SK-N-SH (cell line): ENCODE results near the gene FYN. TPM values are rescaled to one million over a fixed set of nuclear protein-coding genes. Genes with fewer than 3 reads are reported as not detected.
A peak's percentile ranks its signal among the peaks of the same experiment; 100 is the strongest.

Experiments
- CTCF ChIA-PET: fragments of 300-600, 350-600 bp; formaldehyde crosslinking; extraction: SDS; loops from one replicate; lab custom pipeline; 2021; lab: Yijun Ruan, JAX
- POLR2A ChIA-PET: fragments of 350-600 bp; sonication (Branson Sonifier 250); formaldehyde crosslinking; extraction: SDS; loops from one replicate; lab custom pipeline; 2020; ENCODE audit warnings: antibody characterized with exemption, inconsistent platforms; lab: Yijun Ruan, JAX
- DNase-seq: peaks from one replicate; pipeline ENCODE4 v3.0.0; 2012
- H2AFZ ChIP-seq: fragments of 200-600 bp; sonication (generic); 2 replicates; pipeline ENCODE4 v1.8.1; 2016; ENCODE audit warnings: antibody characterized with exemption, mild to moderate bottlenecking, low read depth
- H3F3A ChIP-seq: fragments of 200-600 bp; sonication (generic); replicated peaks from 2 replicates; pipeline ENCODE3; 2016; ENCODE audit warnings: antibody characterized with exemption, mild to moderate bottlenecking; ENCODE audit not compliant: insufficient read depth
- H3K27ac ChIP-seq, 2 experiments: fragments of 200-500 bp in 1 of 2; fragments of 200-600 bp in 1 of 2; sonication (Bioruptor generic) in 1 of 2; sonication (generic), shearing (Covaris generic) in 1 of 2; 2 replicates each; pipeline versions ENCODE4 v1.5.1 to v1.6.1; 2014 to 2016; ENCODE audit warnings: low read depth in 2 of 2, inconsistent platforms in 1 of 2, low read length in 1 of 2, mild to moderate bottlenecking in 1 of 2, mixed read lengths in 1 of 2
- H3K27me3 ChIP-seq: fragments of 200-600 bp; sonication (generic), shearing (Covaris generic); 2 replicates; pipeline ENCODE4 v1.6.1; 2016; ENCODE audit warnings: mixed run types; ENCODE audit not compliant: insufficient read depth
- H3K36me3 ChIP-seq, 2 experiments: fragments of 200-500 bp in 1 of 2; fragments of 200-600 bp in 1 of 2; sonication (Bioruptor generic) in 1 of 2; sonication (generic) in 1 of 2; replicated peaks in 1 of 2; 2 replicates each; pipeline versions ENCODE3 to v1.5.1; 2014 to 2016; ENCODE audit warnings: low read length in 1 of 2, mild to moderate bottlenecking in 1 of 2; ENCODE audit not compliant: insufficient read depth in 2 of 2, control insufficient read depth in 1 of 2
- H3K4me1 ChIP-seq, 2 experiments: fragments of 200-500 bp in 1 of 2; fragments of 200-600 bp in 1 of 2; sonication (Bioruptor generic) in 1 of 2; sonication (generic), shearing (Covaris generic) in 1 of 2; 2 replicates each; pipeline versions ENCODE4 v1.5.1 to v1.6.1; 2014 to 2016; ENCODE audit warnings: low read depth in 1 of 2, low read length in 1 of 2, mixed run types in 1 of 2; ENCODE audit not compliant: insufficient read depth in 2 of 2, control insufficient read depth in 1 of 2
- H3K4me2 ChIP-seq: fragments of 200-600 bp; sonication (generic), shearing (Covaris generic); 2 replicates; pipeline ENCODE4 v1.6.1; 2017; ENCODE audit warnings: mixed run types
- H3K4me3 ChIP-seq, 2 experiments: fragments of 200-500 bp in 1 of 2; fragments of 200-600 bp in 1 of 2; sonication (Bioruptor generic) in 1 of 2; sonication (generic), shearing (Covaris generic) in 1 of 2; 2 replicates each; pipeline versions ENCODE4 v1.5.1 to v1.8.1; 2014 to 2016; ENCODE audit warnings: low read depth in 2 of 2, inconsistent platforms in 1 of 2, low read length in 1 of 2, mild to moderate bottlenecking in 1 of 2, mixed read lengths in 1 of 2, moderate library complexity in 1 of 2
- H3K79me2 ChIP-seq: fragments of 200-600 bp; sonication (generic); 2 replicates; pipeline ENCODE4 v1.8.1; 2017; ENCODE audit warnings: mild to moderate bottlenecking; ENCODE audit not compliant: insufficient read depth
- H3K9ac ChIP-seq: fragments of 200-600 bp; sonication (generic); 2 replicates; pipeline ENCODE4 v1.6.1; 2017; ENCODE audit warnings: mixed run types
- H3K9me2 ChIP-seq: fragments of 200-600 bp; sonication (generic); 2 replicates; pipeline ENCODE4 v1.6.1; 2017; ENCODE audit warnings: mixed run types
- H3K9me3 ChIP-seq: fragments of 200-600 bp; sonication (generic); 2 replicates; pipeline ENCODE4 v1.6.1; 2017; ENCODE audit warnings: mixed run types, mild to moderate bottlenecking, moderate library complexity
- H4K20me1 ChIP-seq: fragments of 200-600 bp; sonication (generic); 2 replicates; pipeline ENCODE4 v1.6.1; 2017; ENCODE audit warnings: mild to moderate bottlenecking, mixed run types; ENCODE audit not compliant: insufficient read depth
- CHD2 ChIP-seq: fragments of 150-350 bp; IDR thresholded peaks from 2 replicates; pipeline ENCODE4 v1.6.1; 2018; ENCODE audit warnings: low read length; ENCODE audit not compliant: partially characterized antibody
- EP300 ChIP-seq, 2 experiments: IDR thresholded peaks; 2 replicates each; pipeline versions ENCODE4 v1.4.0 to v1.6.1; 2012; ENCODE audit warnings: borderline replicate concordance in 1 of 2, low read depth in 1 of 2, low read length in 1 of 2
- EZH2phosphoT487 ChIP-seq: fragments of 200-600 bp; sonication (generic); IDR thresholded peaks from 2 replicates; pipeline ENCODE4 v1.6.1; 2017; ENCODE audit warnings: low read depth, mixed run types, mild to moderate bottlenecking, antibody characterized with exemption, moderate library complexity, borderline replicate concordance
- FOXM1 ChIP-seq: IDR thresholded peaks from 2 replicates; pipeline ENCODE4 v1.4.0; 2012; ENCODE audit warnings: low read depth, mild to moderate bottlenecking
- GABPA ChIP-seq: IDR thresholded peaks from 2 replicates; pipeline ENCODE4 v1.4.0; 2012; ENCODE audit warnings: low read depth, mild to moderate bottlenecking
- GATA2 ChIP-seq: sonication (generic); formaldehyde crosslinking; IDR thresholded peaks from 2 replicates; pipeline ENCODE4 v1.5.0; 2020; ENCODE audit warnings: mild to moderate bottlenecking, missing genetic modification reagents
- MXI1 ChIP-seq: IDR thresholded peaks from 2 replicates; pipeline ENCODE4 v1.6.1; 2012; ENCODE audit warnings: mild to moderate bottlenecking, low read depth, low read length, improper control_type of control experiment
- NRF1 ChIP-seq: IDR thresholded peaks from 2 replicates; pipeline ENCODE4 v1.6.1; 2012; ENCODE audit warnings: low read depth, mild to moderate bottlenecking, low read length
- SMC3 ChIP-seq: IDR thresholded peaks from 2 replicates; pipeline ENCODE4 v1.6.1; 2012; ENCODE audit warnings: low read depth, low read length, improper control_type of control experiment
- TAF1 ChIP-seq: IDR thresholded peaks from 2 replicates; pipeline ENCODE4 v1.6.1; 2012; ENCODE audit warnings: low read depth, mild to moderate bottlenecking, low read length, moderate library complexity, borderline replicate concordance
- TEAD4 ChIP-seq: IDR thresholded peaks from 2 replicates; pipeline ENCODE4 v1.4.0; 2012; ENCODE audit warnings: mild to moderate bottlenecking, borderline replicate concordance; ENCODE audit not compliant: insufficient read depth
- YY1 ChIP-seq: IDR thresholded peaks from 2 replicates; pipeline ENCODE4 v1.4.0; 2012; ENCODE audit warnings: low read depth, mild to moderate bottlenecking
- WGBS: methylation state at CpG from one replicate; pipeline ENCODE4 v1.1.6; 2017; ENCODE audit warnings: low lambda C conversion rate; 5-methylcytosine and 5-hydroxymethylcytosine counted together
- polyA plus RNA-seq, 3 experiments: library from polyadenylated mRNA; depleted of rRNA; stranded (reverse); fragments of >200 nt; gene quantifications; 2 replicates each; pipeline ENCODE4 v1.2.3, GENCODE V29; 2012
- TF ChIP-seq, protein P1 (sequence below): fragments of 150-350 bp; IDR thresholded peaks from 2 replicates; pipeline ENCODE4 v1.6.1; 2017; ENCODE audit warnings: antibody characterized with exemption, low read length, low read depth, borderline replicate concordance
- TF ChIP-seq, protein P2 (sequence below): IDR thresholded peaks from 2 replicates; pipeline ENCODE4; 2012
- TF ChIP-seq, protein P3 (sequence below): fragments of 150-350 bp; IDR thresholded peaks from 2 replicates; pipeline ENCODE4 v1.6.1; 2016; ENCODE audit warnings: mild to moderate bottlenecking, low read depth, low read length

The FYN gene
- polyA plus RNA-seq, 1 of the 3 experiments (the other 2 are of a cell fraction) = 31.0 TPM

DNA sequence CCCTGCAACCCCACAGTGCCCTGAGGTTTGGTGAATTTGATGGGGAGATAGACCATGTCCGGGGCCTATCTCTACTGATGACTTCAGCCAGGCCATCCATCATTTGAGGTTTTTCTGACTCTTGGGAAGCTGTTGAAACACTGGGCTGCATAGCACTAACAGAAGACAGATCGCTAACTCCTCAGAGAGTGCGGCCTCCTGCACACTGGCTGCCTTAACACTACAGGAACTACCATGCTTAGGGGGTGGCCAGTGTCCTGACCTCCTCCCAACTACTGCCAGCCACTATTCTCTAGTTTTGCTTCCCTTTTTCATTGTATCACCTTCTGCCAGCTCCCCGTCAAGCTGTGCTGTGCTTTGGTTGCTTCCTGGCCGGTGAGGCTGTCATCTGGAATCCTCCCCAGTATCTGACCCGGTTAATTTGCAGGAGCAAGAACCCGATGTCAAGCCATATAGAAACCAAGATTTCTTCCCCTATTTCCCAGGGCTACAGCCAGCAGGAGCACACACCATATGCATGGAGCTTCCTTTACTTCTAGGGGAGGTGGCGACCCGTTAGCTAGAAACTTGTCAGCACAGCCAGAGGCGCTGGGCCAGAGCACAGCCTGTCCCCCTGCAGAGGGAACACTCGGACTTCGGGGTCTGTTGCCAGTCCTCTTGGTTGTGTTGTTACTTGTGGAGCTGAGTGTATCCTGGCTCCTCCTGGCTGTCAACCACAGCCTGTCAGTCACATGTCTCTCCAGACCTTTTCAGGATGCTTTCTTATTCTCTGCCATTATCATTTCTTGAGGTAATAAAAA is 210.3 kb downstream of the FYN start (continued):
- no peak for TF ChIP-seq YY1
- TF ChIP-seq TEAD4 = no peak
- TF ChIP-seq, protein P1, sequence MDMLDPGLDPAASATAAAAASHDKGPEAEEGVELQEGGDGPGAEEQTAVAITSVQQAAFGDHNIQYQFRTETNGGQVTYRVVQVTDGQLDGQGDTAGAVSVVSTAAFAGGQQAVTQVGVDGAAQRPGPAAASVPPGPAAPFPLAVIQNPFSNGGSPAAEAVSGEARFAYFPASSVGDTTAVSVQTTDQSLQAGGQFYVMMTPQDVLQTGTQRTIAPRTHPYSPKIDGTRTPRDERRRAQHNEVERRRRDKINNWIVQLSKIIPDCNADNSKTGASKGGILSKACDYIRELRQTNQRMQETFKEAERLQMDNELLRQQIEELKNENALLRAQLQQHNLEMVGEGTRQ = no peak
- TF ChIP-seq EZH2phosphoT487 = no peak
- no peak for TF ChIP-seq GABPA
- TF ChIP-seq SMC3 = no peak
- TF ChIP-seq CHD2 = peak; percentile 61
- TF ChIP-seq TAF1 = no peak
- peak; percentile 88 for TF ChIP-seq GATA2 (CRISPR knock-in tag)
- peak in 1 of 2 experiments; percentile 78; a peak in 2 of 4 replicates for TF ChIP-seq EP300 (IDR thresholded peaks at IDR 0.05; ENCODE audit: borderline replicate concordance in 1 of 2, low read depth in 1 of 2, low read length in 1 of 2)
- no peak for TF ChIP-seq FOXM1

DNA sequence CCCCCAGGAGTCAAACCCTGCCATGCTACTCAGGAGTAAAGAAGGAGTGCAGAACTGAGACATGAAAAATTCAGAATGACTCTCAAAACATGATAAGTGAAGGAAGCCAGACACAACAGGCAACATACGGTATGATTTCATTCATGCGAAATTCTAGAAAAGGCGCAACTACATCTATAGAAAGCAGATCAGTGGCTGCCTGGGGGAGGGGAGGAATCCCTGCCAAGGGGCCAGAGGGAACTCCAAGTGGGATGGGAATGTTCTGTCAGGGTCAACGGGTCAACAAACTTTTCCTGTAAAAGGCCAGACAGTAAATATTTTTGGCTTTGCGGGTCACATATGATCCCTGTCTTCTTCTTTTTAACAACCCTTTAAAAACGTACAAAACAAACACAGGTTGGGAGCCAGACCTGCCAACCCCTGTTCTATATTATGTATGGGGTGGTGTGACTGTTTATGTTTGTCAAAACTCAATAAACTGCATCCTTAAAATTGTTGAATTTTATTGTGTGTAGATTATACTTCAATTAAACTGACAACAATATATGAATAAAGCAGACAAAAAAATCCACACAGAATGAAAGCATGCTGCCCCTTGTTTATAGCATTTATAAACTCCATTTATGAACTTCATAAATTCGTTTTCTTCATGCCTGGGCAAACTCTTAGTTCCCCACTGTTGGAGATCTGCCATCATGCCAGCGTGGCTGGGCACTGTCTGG is 211.0 kb downstream of the FYN start:
- CTCF ChIA-PET = interaction anchor here (1.1 to 1.2 kb wide), 2 partner anchors 29 to 300 kb away, joined by 3 to 4 read pairs; no protein-coding TSS in a partner anchor
- Histone ChIP-seq H3K27me3 (no peaks in the 10 kb centered on the region), H3K36me3 (peaks cover 0 to 5% of the 10 kb centered on the region in 2 experiments), H3K9ac (no peak overlapping the region), H4K20me1 (no peaks in the 10 kb centered on the region), H3K4me3 (no peak overlapping the region), H3K4me1 (peaks cover 0 to 29% of the 10 kb centered on the region in 2 experiments; a peak in 2 of 4 replicates), H3K79me2 (no peaks in the 10 kb centered on the region), H3K9me3 (no peaks in the 10 kb centered on the region), H3K27ac (peak overlapping the region in 1 of 2 experiments; percentile 86; a peak in 2 of 4 replicates), H2AFZ (0 out of 2 replicates have a peak overlapping the region, but pooled peaks have one; percentile 25), H3F3A (peaks cover 5% of the 10 kb centered on the region), H3K4me2 (no peak overlapping the region), H3K9me2 (no peaks in the 10 kb centered on the region)
- TF ChIP-seq NRF1 (no peak), MXI1 (0 out of 2 replicates have a peak, but pooled peaks have one; percentile 44)
- TF ChIP-seq, protein P2, sequence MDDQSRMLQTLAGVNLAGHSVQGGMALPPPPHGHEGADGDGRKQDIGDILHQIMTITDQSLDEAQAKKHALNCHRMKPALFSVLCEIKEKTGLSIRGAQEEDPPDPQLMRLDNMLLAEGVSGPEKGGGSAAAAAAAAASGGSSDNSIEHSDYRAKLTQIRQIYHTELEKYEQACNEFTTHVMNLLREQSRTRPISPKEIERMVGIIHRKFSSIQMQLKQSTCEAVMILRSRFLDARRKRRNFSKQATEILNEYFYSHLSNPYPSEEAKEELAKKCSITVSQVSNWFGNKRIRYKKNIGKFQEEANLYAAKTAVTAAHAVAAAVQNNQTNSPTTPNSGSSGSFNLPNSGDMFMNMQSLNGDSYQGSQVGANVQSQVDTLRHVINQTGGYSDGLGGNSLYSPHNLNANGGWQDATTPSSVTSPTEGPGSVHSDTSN = no peak
- TF ChIP-seq, protein P3, sequence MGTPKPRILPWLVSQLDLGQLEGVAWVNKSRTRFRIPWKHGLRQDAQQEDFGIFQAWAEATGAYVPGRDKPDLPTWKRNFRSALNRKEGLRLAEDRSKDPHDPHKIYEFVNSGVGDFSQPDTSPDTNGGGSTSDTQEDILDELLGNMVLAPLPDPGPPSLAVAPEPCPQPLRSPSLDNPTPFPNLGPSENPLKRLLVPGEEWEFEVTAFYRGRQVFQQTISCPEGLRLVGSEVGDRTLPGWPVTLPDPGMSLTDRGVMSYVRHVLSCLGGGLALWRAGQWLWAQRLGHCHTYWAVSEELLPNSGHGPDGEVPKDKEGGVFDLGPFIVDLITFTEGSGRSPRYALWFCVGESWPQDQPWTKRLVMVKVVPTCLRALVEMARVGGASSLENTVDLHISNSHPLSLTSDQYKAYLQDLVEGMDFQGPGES = no peak
- POLR2A ChIA-PET = no interaction called here
- DNase-seq = no peak
- WGBS = 78% methylated on average over 8 of the region's 8 CpGs
